A549 (cell line): ENCODE measurements around the gene AP3B1. TPM values are rescaled to one million over a fixed set of nuclear protein-coding genes. Genes with fewer than 3 reads are reported as not detected.
"Not testable (repeated sequence)": the region's sequence is repeated elsewhere in the genome, so short reads cannot be mapped to it uniquely, and the experiment has no call there.

Experiments
- ATAC-seq, 2 experiments: fragments of 200-7000 bp in 1 of 2; fragments of >200 bp in 1 of 2; cut with Nextera tagmentation in 1 of 2; cut with Tn5 transposase in 1 of 2; 3 replicates each; pipeline versions ENCODE4 v1.8.0 to v1.9.1; 2018 to 2020; ENCODE audit warnings: mild to moderate bottlenecking in 1 of 2, moderate library complexity in 1 of 2
- CTCF ChIA-PET: fragments of 300-600 bp; sonication (Branson Sonifier 250); formaldehyde crosslinking; extraction: SDS; loops from one replicate; lab custom pipeline; 2021; ENCODE audit warnings: antibody characterized with exemption, inconsistent platforms; lab: Yijun Ruan, JAX
- POLR2A ChIA-PET: fragments of 350-600 bp; formaldehyde crosslinking; extraction: SDS; loops from one replicate; lab custom pipeline; 2021; ENCODE audit warnings: antibody characterized with exemption, inconsistent platforms; lab: Yijun Ruan, JAX
- DNase-seq, 2 experiments: peaks; one replicate each; pipeline versions ENCODE4 v3.0.0 to v3.0.0-alpha.2; 2011 to 2016; ENCODE audit warnings: low read depth in 1 of 2, low spot score in 1 of 2
- FAIRE-seq: peaks from 2 replicates; lab custom pipeline; 2011; peaks lifted over from hg19 to GRCh38; lab: Jason Lieb, UNC
- H3K27ac ChIP-seq, 2 experiments: fragments of >200 bp; sonication (Bioruptor Twin); formaldehyde crosslinking; 3 replicates each; pipeline ENCODE4 v1.5.1; 2016 to 2017
- H3K4me1 ChIP-seq: fragments of >200 bp; sonication (Bioruptor Twin); formaldehyde crosslinking; 3 replicates; pipeline ENCODE4 v1.6.1; 2016
- H3K4me2 ChIP-seq: fragments of >200 bp; sonication (Bioruptor Twin); formaldehyde crosslinking; 3 replicates; pipeline ENCODE4 v1.6.1; 2016
- H3K4me3 ChIP-seq: fragments of >200 bp; sonication (Bioruptor Twin); formaldehyde crosslinking; 3 replicates; pipeline ENCODE4 v1.5.1; 2016
- H3K9me3 ChIP-seq: fragments of >200 bp; sonication (Bioruptor Twin); formaldehyde crosslinking; 3 replicates; pipeline ENCODE4 v1.6.1; 2016
- BCL3 ChIP-seq: fragments of >200 bp; sonication (Bioruptor Twin); formaldehyde crosslinking; IDR thresholded peaks from 3 replicates; pipeline ENCODE4 v1.6.1; 2016
- CEBPB ChIP-seq, 2 experiments: fragments of >200 bp in 1 of 2; sonication (Bioruptor Twin) in 1 of 2; formaldehyde crosslinking in 1 of 2; IDR thresholded peaks; 2 replicates each; pipeline ENCODE4 v1.6.1; 2012 to 2016
- E2F6 ChIP-seq: IDR thresholded peaks from 2 replicates; pipeline ENCODE4 v1.6.1; 2012; ENCODE audit warnings: low read depth, borderline replicate concordance
- ELK1 ChIP-seq: fragments of 150-350 bp; IDR thresholded peaks from 2 replicates; pipeline ENCODE4 v1.6.1; 2014; ENCODE audit warnings: low read depth, mild to moderate bottlenecking, low read length
- FOSB ChIP-seq: fragments of 250-450 bp; sonication (Bioruptor Pico); IDR thresholded peaks from 2 replicates; pipeline ENCODE4 v1.5.0; 2020; ENCODE audit warnings: mild to moderate bottlenecking, moderate library complexity
- FOXS1 ChIP-seq: fragments of 250-450 bp; sonication (Bioruptor Pico); IDR thresholded peaks from 2 replicates; pipeline ENCODE4 v1.5.0; 2020; ENCODE audit warnings: mild to moderate bottlenecking, moderate library complexity
- GATA3 ChIP-seq: IDR thresholded peaks from 2 replicates; pipeline ENCODE4 v1.6.1; 2012; ENCODE audit warnings: borderline replicate concordance
- HES2 ChIP-seq: fragments of >200 bp; sonication (Bioruptor Twin); formaldehyde crosslinking; IDR thresholded peaks from 2 replicates; pipeline ENCODE4 v1.6.1; 2016
- HMGXB4 ChIP-seq: fragments of 250-450 bp; sonication (Bioruptor Pico); IDR thresholded peaks from 2 replicates; pipeline ENCODE4 v1.5.0; 2021; ENCODE audit warnings: mild to moderate bottlenecking, moderate library complexity, borderline replicate concordance
- HOXB5 ChIP-seq: fragments of 250-450 bp; sonication (Bioruptor Pico); IDR thresholded peaks from 2 replicates; pipeline ENCODE4 v1.5.0; 2020; ENCODE audit warnings: mild to moderate bottlenecking, moderate library complexity
- KDM5A ChIP-seq: fragments of 200-600 bp; sonication (generic); IDR thresholded peaks from 2 replicates; pipeline ENCODE4 v1.6.1; 2016; ENCODE audit warnings: antibody characterized with exemption, mild to moderate bottlenecking
- MAX ChIP-seq: IDR thresholded peaks from 2 replicates; pipeline ENCODE4 v1.6.1; 2012
- MYC ChIP-seq: IDR thresholded peaks from 2 replicates; pipeline ENCODE4 v1.6.1; 2012; ENCODE audit warnings: mild to moderate bottlenecking, inconsistent platforms, low read length, improper control_type of control experiment, borderline replicate concordance
- NR3C1 ChIP-seq: fragments of >200 bp; sonication (Bioruptor Twin); formaldehyde crosslinking; IDR thresholded peaks from 3 replicates; pipeline ENCODE4 v1.6.1; 2017
- PBX3 ChIP-seq: IDR thresholded peaks from 2 replicates; pipeline ENCODE4 v1.6.1; 2012
- SREBF2 ChIP-seq: fragments of 450-650 bp; IDR thresholded peaks from 2 replicates; pipeline ENCODE4 v1.6.1; 2014; ENCODE audit warnings: mild to moderate bottlenecking, moderate library complexity
- TP53 ChIP-seq: fragments of 250-450 bp; sonication (Bioruptor Pico); IDR thresholded peaks from 2 replicates; pipeline ENCODE4 v1.5.0; 2021; ENCODE audit warnings: mild to moderate bottlenecking, moderate library complexity
- WGBS: methylation state at CpG from one replicate; pipeline ENCODE4 v1.1.6; 2017; ENCODE audit errors: missing lambda C conversion rate; 5-methylcytosine and 5-hydroxymethylcytosine counted together
- polyA plus RNA-seq, 4 experiments: library from polyadenylated mRNA; depleted of rRNA in 3 of 4; stranded (reverse); fragments of >200 nt; fragmentation: RNase III in 1 of 4; extraction: RNeasy Plus Mini Kit Qiagen cat#74134 plus additional on column Dnase treatment in 1 of 4; gene quantifications; 2 replicates in 3 of 4; 3 replicates in 1 of 4; pipeline ENCODE4 v1.2.3, GENCODE V29; 2011 to 2017

Gene AP3B1
- polyA plus RNA-seq, 2 of the 4 experiments (the other 2 are of a cell fraction): 52.4 to 70.5 TPM

GRCh38 chr5:78182838-78183237, 111.7 kb downstream of the AP3B1 start:
- no peaks in the 10 kb centered on the region for H3K4me1 ChIP-seq
- no peak overlapping the region for H3K4me3 ChIP-seq
- CTCF ChIA-PET: no interaction called here
- DNase-seq (no peak), FAIRE-seq (no peak)
- H3K27ac ChIP-seq: no peak overlapping the region
- WGBS: 93% methylated on average over 3 of the region's 3 CpGs
- no peak for TF ChIP-seq HMGXB4
- no peak for TF ChIP-seq KDM5A
- TF ChIP-seq PBX3: no peak
- TF ChIP-seq GATA3: no peak
- no peak for TF ChIP-seq MYC
- no peak for TF ChIP-seq MAX
- TF ChIP-seq FOSB (CRISPR knock-in tag): no peak
- TF ChIP-seq NR3C1: no peak
- no peak for TF ChIP-seq CEBPB (IDR thresholded peaks at IDR 0.05)
- no peak for TF ChIP-seq BCL3
- no peak for TF ChIP-seq SREBF2
- TF ChIP-seq HOXB5 (CRISPR knock-in tag): no peak
- TF ChIP-seq ELK1: no peak
- TF ChIP-seq FOXS1 (CRISPR knock-in tag): no peak
- no peak for TF ChIP-seq E2F6
- no peak for TF ChIP-seq TP53 (CRISPR knock-in tag)
- TF ChIP-seq HES2: no peak
- TF ChIP-seq, all 56 proteins: peak for 0
- Histone ChIP-seq H3K4me2 (no peak overlapping the region), H3K9me3 (no peaks in the 10 kb centered on the region)
- ATAC-seq: no peak
- POLR2A ChIA-PET: no interaction called here

- H3K27ac ChIP-seq: no peak overlapping the region
- TF ChIP-seq SREBF2: no peak
- no peak overlapping the region for H3K4me3 ChIP-seq
- ATAC-seq: no peak
- ChIA-PET POLR2A (no interaction called here), CTCF (interaction anchor here (0.6 to 1.6 kb wide), 3 partner anchors 10 to 1310 kb away, joined by 3 to 4 read pairs (median 3); no protein-coding TSS in a partner anchor)
- no peak overlapping the region for H3K4me2 ChIP-seq
- 97% methylated on average over 5 of the region's 5 CpGs for WGBS
- FAIRE-seq: no peak
- no peaks in the 10 kb centered on the region for H3K9me3 ChIP-seq
- no peaks in the 10 kb centered on the region for H3K4me1 ChIP-seq
- DNase-seq: no peak
These were observed 116.1 kb downstream of the AP3B1 start for GRCh38 chr5:78178356-78178755.

- CTCF ChIA-PET: interaction anchor here (1.0 kb wide), 1 partner anchor 8 kb away, joined by 3 read pairs; no protein-coding TSS in a partner anchor
- H3K4me3 ChIP-seq, H3K9me3 ChIP-seq, H3K27ac ChIP-seq, DNase-seq, H3K4me2 ChIP-seq, FAIRE-seq, H3K4me1 ChIP-seq, POLR2A ChIA-PET, ATAC-seq: not testable (repeated sequence)
- 96% methylated on average over 1 of the region's 1 CpG for WGBS
These were observed 124.2 kb downstream of the AP3B1 start for GRCh38 chr5:78170335-78170734.
